NK-92 treated with Interleukin-12 subunit alpha and Interleukin-12 subunit beta, amount 100 ng/mL, for 24 hours (cell line): ENCODE data around the gene DUSP7.

Source experiments
- DNase-seq: peaks from one replicate; lab custom pipeline; 2025; lab: John Stamatoyannopoulos, UW

DUSP7 gene

GRCh38 chr3:52006017-52006819 is 50.2 kb downstream of the DUSP7 start:
- DNase-seq = no peak

GRCh38 chr3:52005571-52005986 is 50.8 kb downstream of the DUSP7 start:
- DNase-seq = no peak

- no peak for DNase-seq
Measured at GRCh38 chr3:52004906-52005395, 51.4 kb downstream of the DUSP7 start.

GRCh38 chr3:52004163-52004787 is 52.1 kb downstream of the DUSP7 start:
- no peak for DNase-seq

- DNase-seq = no peak
Measured at GRCh38 chr3:52002748-52003147, 53.6 kb downstream of the DUSP7 start.

GRCh38 chr3:52001443-52001974 is 54.9 kb downstream of the DUSP7 start:
- DNase-seq = peak; percentile 59

- no peak for DNase-seq
Measured at GRCh38 chr3:51999846-52000245, 56.5 kb downstream of the DUSP7 start.
